ENCODE results near the gene PLAAT4.

PLAAT4 gene

GRCh38 chr11:63492441-63492840, 44.2 kb upstream of the PLAAT4 start:
- DNase-seq (ENCODE audit: low spot score) = no peak
- no peak for TF ChIP-seq CTCF (IDR thresholded peaks at IDR 0.05; ENCODE audit: borderline replicate concordance, control extremely low read depth, extremely low read depth, insufficient read depth, missing control alignments)
- in situ Hi-C loops (cut with MboI; ENCODE audit: low sequenced_read_pairs, unreplicated experiment) = no loop called here

- DNase-seq (ENCODE audit: low spot score) = no peak
- in situ Hi-C loops (cut with MboI; ENCODE audit: low sequenced_read_pairs, unreplicated experiment) = no loop called here
- TF ChIP-seq CTCF (IDR thresholded peaks at IDR 0.05; ENCODE audit: borderline replicate concordance, control extremely low read depth, extremely low read depth, insufficient read depth, missing control alignments) = no peak
Measured at GRCh38 chr11:63493127-63493526, 43.5 kb upstream of the PLAAT4 start.

GRCh38 chr11:63494975-63495374, 41.6 kb upstream of the PLAAT4 start:
- in situ Hi-C loops (cut with MboI; ENCODE audit: low sequenced_read_pairs, unreplicated experiment) = no loop called here
- TF ChIP-seq CTCF (IDR thresholded peaks at IDR 0.05; ENCODE audit: borderline replicate concordance, control extremely low read depth, extremely low read depth, insufficient read depth, missing control alignments) = no peak

GRCh38 chr11:63499874-63500273, 36.7 kb upstream of the PLAAT4 start:
- in situ Hi-C loops (cut with MboI; ENCODE audit: low sequenced_read_pairs, unreplicated experiment) = no loop called here
- TF ChIP-seq CTCF (IDR thresholded peaks at IDR 0.05; ENCODE audit: borderline replicate concordance, control extremely low read depth, extremely low read depth, insufficient read depth, missing control alignments) = no peak
- DNase-seq (ENCODE audit: low spot score) = no peak

More at GRCh38 chr11:63494975-63495374, 41.6 kb upstream of the PLAAT4 start:
- no peak for DNase-seq (ENCODE audit: low spot score)

- in situ Hi-C loops (cut with MboI; ENCODE audit: low sequenced_read_pairs, unreplicated experiment) = no loop called here
- TF ChIP-seq CTCF (IDR thresholded peaks at IDR 0.05; ENCODE audit: borderline replicate concordance, control extremely low read depth, extremely low read depth, insufficient read depth, missing control alignments) = no peak
- no peak for DNase-seq (ENCODE audit: low spot score)
Measured at GRCh38 chr11:63501236-63501635, 35.4 kb upstream of the PLAAT4 start.

GRCh38 chr11:63502252-63502820, 34.3 kb upstream of the PLAAT4 start:
- in situ Hi-C loops (cut with MboI; ENCODE audit: low sequenced_read_pairs, unreplicated experiment) = no loop called here
- no peak for DNase-seq (ENCODE audit: low spot score)

More at GRCh38 chr11:63502252-63502820, 34.3 kb upstream of the PLAAT4 start:
- no peak for TF ChIP-seq CTCF (IDR thresholded peaks at IDR 0.05; ENCODE audit: borderline replicate concordance, control extremely low read depth, extremely low read depth, insufficient read depth, missing control alignments)

Data from GM13976 (cell line).